GM23248 (cell line): ENCODE measurements around the gene SBDS. TPM values are rescaled to one million over a fixed set of nuclear protein-coding genes. Genes with fewer than 3 reads are reported as not detected.
"Not testable (repeated sequence)": the region's sequence is repeated elsewhere in the genome, so short reads cannot be mapped to it uniquely, and the experiment has no call there.

Experiments
- DNase-seq: peaks from one replicate; pipeline ENCODE4 v3.0.0-alpha.2; 2015
- H2AFZ ChIP-seq: fragments of 200-600 bp; sonication (generic); 2 replicates; pipeline ENCODE4 v1.6.1; 2016; ENCODE audit warnings: antibody characterized with exemption
- H3F3A ChIP-seq: fragments of 200-600 bp; sonication (generic); 2 replicates; pipeline ENCODE4 v1.6.1; 2016; ENCODE audit warnings: mild to moderate bottlenecking, antibody characterized with exemption, mixed run types; ENCODE audit not compliant: insufficient read depth
- H3K27ac ChIP-seq: fragments of 200-600 bp; sonication (generic); 2 replicates; pipeline ENCODE4 v1.5.1; 2016; ENCODE audit warnings: mild to moderate bottlenecking
- H3K27me3 ChIP-seq: fragments of 200-600 bp; sonication (generic); replicated peaks from 2 replicates; pipeline ENCODE4 v1.6.1; 2016; ENCODE audit warnings: mild to moderate bottlenecking; ENCODE audit not compliant: insufficient read depth
- H3K36me3 ChIP-seq: fragments of 200-600 bp; sonication (generic); 2 replicates; pipeline ENCODE4 v1.6.1; 2016; ENCODE audit warnings: low read depth, mild to moderate bottlenecking
- H3K4me1 ChIP-seq: fragments of 200-600 bp; sonication (generic); 2 replicates; pipeline ENCODE4 v1.6.1; 2016; ENCODE audit warnings: mild to moderate bottlenecking; ENCODE audit not compliant: insufficient read depth
- H3K4me2 ChIP-seq: fragments of 200-600 bp; sonication (generic); one replicate; pipeline ENCODE4 v1.6.1; 2016; ENCODE audit warnings: mild to moderate bottlenecking; ENCODE audit not compliant: unreplicated experiment
- H3K4me3 ChIP-seq: fragments of 200-600 bp; sonication (generic); 2 replicates; pipeline ENCODE4 v1.5.1; 2016; ENCODE audit warnings: mild to moderate bottlenecking
- H3K79me2 ChIP-seq: fragments of 200-600 bp; sonication (generic); 2 replicates; pipeline ENCODE4 v1.6.1; 2016; ENCODE audit warnings: mild to moderate bottlenecking; ENCODE audit not compliant: insufficient read depth
- H3K9ac ChIP-seq: fragments of 200-600 bp; sonication (generic); 2 replicates; pipeline ENCODE4 v1.6.1; 2016; ENCODE audit warnings: mild to moderate bottlenecking
- H3K9me2 ChIP-seq: fragments of 200-600 bp; sonication (generic); 2 replicates; pipeline ENCODE4 v1.6.1; 2016; ENCODE audit warnings: mixed run types, mild to moderate bottlenecking, moderate library complexity; ENCODE audit not compliant: insufficient read depth
- H3K9me3 ChIP-seq: fragments of 200-600 bp; sonication (generic); one replicate; pipeline ENCODE4 v1.6.1; 2017; ENCODE audit warnings: low read depth
- H4K20me1 ChIP-seq: fragments of 200-600 bp; sonication (generic); 2 replicates; pipeline ENCODE4 v1.6.0; 2016; ENCODE audit not compliant: insufficient read depth
- EZH2 ChIP-seq: fragments of 200-600 bp; sonication (generic); IDR thresholded peaks from 2 replicates; pipeline ENCODE4 v1.6.1; 2018; ENCODE audit warnings: antibody characterized with exemption, mild to moderate bottlenecking; ENCODE audit not compliant: insufficient read depth, poor library complexity, severe bottlenecking
- EZH2phosphoT487 ChIP-seq: fragments of 200-600 bp; sonication (generic); IDR thresholded peaks from 2 replicates; pipeline ENCODE4 v1.6.1; 2018; ENCODE audit warnings: antibody characterized with exemption, moderate library complexity, mild to moderate bottlenecking, low read depth; ENCODE audit not compliant: insufficient read depth
- WGBS, 2 experiments: methylation state at CpG; one replicate each; pipeline ENCODE4 v1.1.6; 2015 to 2017; ENCODE audit warnings: low lambda C conversion rate in 2 of 2, low coverage in 1 of 2; ENCODE audit errors: missing lambda C conversion rate in 2 of 2; 5-methylcytosine and 5-hydroxymethylcytosine counted together
- in situ Hi-C: fragments of 300-500 bp; cut with MboI; formaldehyde crosslinking; loops from 2 replicates; pipeline ENCODE4 v1.15.0; 2020
- polyA plus RNA-seq: library from polyadenylated mRNA; unstranded; fragments of >200 nt; fragmentation: Nextera tagmentation; extraction: Ambion mirVana; gene quantifications from 2 replicates; pipeline ENCODE4 v1.2.1, GENCODE V29; 2016
- total RNA-seq: library from RNA; depleted of rRNA; stranded (reverse); fragments of >200 nt; shearing (Covaris generic); gene quantifications from 2 replicates; pipeline ENCODE4 v1.2.3, GENCODE V29; 2014

The SBDS gene
- total and polyA plus RNA-seq, 2 experiments from 2014 or later: 143 to 241 TPM

GRCh38 chr7:67008260-67008659 lies 12.9 kb upstream of the SBDS start:
- no peak for TF ChIP-seq EZH2
- TF ChIP-seq EZH2phosphoT487: no peak
- Histone ChIP-seq H3K4me1 (no peaks in the 10 kb centered on the region), H3K9me2 (no peaks in the 10 kb centered on the region), H2AFZ (no peak overlapping the region), H3K4me3 (no peak overlapping the region), H3K9ac (no peak overlapping the region), H3F3A (no peaks in the 10 kb centered on the region), H3K4me2 (no peak overlapping the region), H3K9me3 (no peaks in the 10 kb centered on the region), H3K79me2 (no peaks in the 10 kb centered on the region), H4K20me1 (no peaks in the 10 kb centered on the region), H3K27ac (no peak overlapping the region), H3K27me3 (no peaks in the 10 kb centered on the region), H3K36me3 (no peaks in the 10 kb centered on the region; the same call in 1 of the 2 replicates)
- 94 to 96% methylated on average over 4 of the region's 4 CpGs for WGBS, 2 experiments
- in situ Hi-C loops: no loop called here
- no peak for DNase-seq

GRCh38 chr7:67006965-67007364 lies 11.6 kb upstream of the SBDS start:
- no peak overlapping the region for H3K4me3 ChIP-seq
- H3K79me2 ChIP-seq: no peaks in the 10 kb centered on the region; the same call in 1 of the 2 replicates
- no peak overlapping the region for H3K27ac ChIP-seq
- WGBS, 2 experiments: 75 to 82% methylated on average over 2 of the region's 2 CpGs
- TF ChIP-seq EZH2phosphoT487 (no peak), EZH2 (no peak)
- H3K4me2 ChIP-seq: no peak overlapping the region
- H3K4me1 ChIP-seq: no peaks in the 10 kb centered on the region
- no peaks in the 10 kb centered on the region; the same call in 1 of the 2 replicates for H3K36me3 ChIP-seq
- no peaks in the 10 kb centered on the region for H3K9me3 ChIP-seq
- no peak overlapping the region for H2AFZ ChIP-seq
- in situ Hi-C loops: no loop called here
- H3K9me2 ChIP-seq: no peaks in the 10 kb centered on the region
- no peaks in the 10 kb centered on the region for H4K20me1 ChIP-seq
- no peaks in the 10 kb centered on the region for H3F3A ChIP-seq
- H3K27me3 ChIP-seq: no peaks in the 10 kb centered on the region
- no peak for DNase-seq
- H3K9ac ChIP-seq: no peak overlapping the region

- H3K9ac ChIP-seq, H3K36me3 ChIP-seq, H3K4me1 ChIP-seq, H3F3A ChIP-seq, H3K27me3 ChIP-seq, H3K79me2 ChIP-seq, H3K9me2 ChIP-seq, H3K4me2 ChIP-seq, H4K20me1 ChIP-seq, H3K27ac ChIP-seq, H3K9me3 ChIP-seq, H3K4me3 ChIP-seq, in situ Hi-C loops, DNase-seq, H2AFZ ChIP-seq: not testable (repeated sequence)
- WGBS, 2 experiments: 76 to 78% methylated on average over 2 of the region's 2 CpGs
These were observed 8.8 kb upstream of the SBDS start for GRCh38 chr7:67004145-67004544.

- in situ Hi-C loops: not testable (repeated sequence)
These were observed 5.3 kb upstream of the SBDS start for GRCh38 chr7:67000601-67001258.

GRCh38 chr7:66996444-66997191 lies 1.2 kb upstream of the SBDS start, which contains the start of gene TYW1:
Gene TYW1, plus strand, starts transcription at chr7:66996833. Its CDS starts 146 bp downstream, at chr7:66996979.
- WGBS, 2 experiments: 0 to 1% methylated on average over 42 to 44 of the region's 44 CpGs
- not testable (repeated sequence) for H3F3A ChIP-seq
- H3K4me1 ChIP-seq: peaks cover 12% of the 10 kb centered on the region

More at GRCh38 chr7:67000601-67001258, 5.3 kb upstream of the SBDS start:
- H3K9me2 ChIP-seq, H4K20me1 ChIP-seq, H3F3A ChIP-seq, H3K4me1 ChIP-seq, H3K4me2 ChIP-seq, H3K9ac ChIP-seq, H3K9me3 ChIP-seq, H3K27me3 ChIP-seq, H3K36me3 ChIP-seq, H3K27ac ChIP-seq, H3K4me3 ChIP-seq, H2AFZ ChIP-seq: not testable (repeated sequence)
- DNase-seq: peak; percentile 40
- peaks cover 25% of the 10 kb centered on the region for H3K79me2 ChIP-seq
- WGBS, 2 experiments: 48% methylated on average over 4 of the region's 5 CpGs

GRCh38 chr7:66994691-66995049 lies 716 bp downstream of the SBDS start:
- peak overlapping the region; percentile 98 for H3K27ac ChIP-seq
- H3K4me2 ChIP-seq: peak overlapping the region; percentile 76
- peak overlapping the region; percentile 99 for H3K9ac ChIP-seq
- H3K9me2 ChIP-seq, H4K20me1 ChIP-seq, H3K27me3 ChIP-seq, H3F3A ChIP-seq, in situ Hi-C loops, H3K9me3 ChIP-seq: not testable (repeated sequence)
- 0 to 1% methylated on average over 9 of the region's 9 CpGs for WGBS, 2 experiments
- H3K4me3 ChIP-seq: peak overlapping the region; percentile 90
- peak; percentile 88 for DNase-seq
- H3K36me3 ChIP-seq: peaks cover 30% of the 10 kb centered on the region
- H3K4me1 ChIP-seq: peaks cover 12% of the 10 kb centered on the region
- peak overlapping the region; percentile 58; the same call in 1 of the 2 replicates for H2AFZ ChIP-seq
- peaks cover 61% of the 10 kb centered on the region for H3K79me2 ChIP-seq

More at GRCh38 chr7:66996444-66997191, 1.2 kb upstream of the SBDS start, which contains the start of gene TYW1:
- Histone ChIP-seq H3K4me2 (peak within 1 kb of the TSS; percentile 96), H3K79me2 (peaks cover 54% of the 10 kb centered on the region), H3K36me3 (peaks cover 20% of the 10 kb centered on the region), H3K9ac (peak within 1 kb of the TSS; percentile 91), H3K4me3 (peak within 1 kb of the TSS; percentile 93), H3K27ac (peak within 1 kb of the TSS; percentile 73), H2AFZ (peak within 1 kb of the TSS; percentile 90)
- peak; percentile 97 for DNase-seq
- in situ Hi-C loops, H3K27me3 ChIP-seq, H4K20me1 ChIP-seq, H3K9me3 ChIP-seq, H3K9me2 ChIP-seq: not testable (repeated sequence)

GRCh38 chr7:66994051-66994450 lies 1.3 kb downstream of the SBDS start:
- H3K27me3 ChIP-seq, H4K20me1 ChIP-seq, in situ Hi-C loops, H2AFZ ChIP-seq, H3F3A ChIP-seq, H3K9me2 ChIP-seq, H3K9me3 ChIP-seq: not testable (repeated sequence)
- peak overlapping the region; percentile 99 for H3K9ac ChIP-seq
- H3K4me3 ChIP-seq: peak overlapping the region; percentile 90
- H3K4me1 ChIP-seq: peaks cover 12% of the 10 kb centered on the region
- H3K27ac ChIP-seq: peak overlapping the region; percentile 98
- H3K36me3 ChIP-seq: peaks cover 33% of the 10 kb centered on the region
- 33 to 39% methylated on average over 4 to 5 of the region's 5 CpGs for WGBS, 2 experiments
- H3K79me2 ChIP-seq: peaks cover 57% of the 10 kb centered on the region
- peak overlapping the region; percentile 76 for H3K4me2 ChIP-seq
- peak; percentile 17 for DNase-seq
